ENCODE results near the gene SLC25A6. TPM values are rescaled to one million over a fixed set of nuclear protein-coding genes. Genes with fewer than 3 reads are reported as not detected.

The SLC25A6 gene
- total RNA-seq, 4 donors from 2014 or later = 60.0 to 69.9 (median 65.1) TPM

GRCh38 chrX:1397001-1397400 lies 5.1 kb upstream of the SLC25A6 start:
- H3K9me3 ChIP-seq = no peaks in the 10 kb centered on the region
- peaks cover 0 to 21% of the 10 kb centered on the region in 2 donors for H3K36me3 ChIP-seq
- no peaks in the 10 kb centered on the region for H3K27me3 ChIP-seq
- H3K27ac ChIP-seq = no peak overlapping the region
- H3K4me1 ChIP-seq = peaks cover 8 to 18% of the 10 kb centered on the region in 2 donors
- no peak overlapping the region for H3K4me3 ChIP-seq
- intact Hi-C loops (cut with DNase I; ENCODE audit: low total_unique reads) (loop anchor here (10.0 kb wide), 2 partner anchors 402 to 1208 kb away; no protein-coding TSS in a partner anchor), in situ Hi-C loops (cut with MboI; ENCODE audit: low sequenced_read_pairs in 4 of 4) (loop anchor here in 1 of 4 donors (10.0 kb wide), 1 partner anchor 58 kb away; the partner anchor contains the start of gene ASMTL)
- no peak for ATAC-seq
- DNase-seq = peak in 1 of 2 donors; percentile 8
- TF ChIP-seq POLR2A (IDR thresholded peaks at IDR 0.05) (no peak), CTCF (IDR thresholded peaks at IDR 0.05 in 4 of 5, conservative IDR thresholded peaks at IDR 0.05 in 1 of 5) (no peak)

DNA sequence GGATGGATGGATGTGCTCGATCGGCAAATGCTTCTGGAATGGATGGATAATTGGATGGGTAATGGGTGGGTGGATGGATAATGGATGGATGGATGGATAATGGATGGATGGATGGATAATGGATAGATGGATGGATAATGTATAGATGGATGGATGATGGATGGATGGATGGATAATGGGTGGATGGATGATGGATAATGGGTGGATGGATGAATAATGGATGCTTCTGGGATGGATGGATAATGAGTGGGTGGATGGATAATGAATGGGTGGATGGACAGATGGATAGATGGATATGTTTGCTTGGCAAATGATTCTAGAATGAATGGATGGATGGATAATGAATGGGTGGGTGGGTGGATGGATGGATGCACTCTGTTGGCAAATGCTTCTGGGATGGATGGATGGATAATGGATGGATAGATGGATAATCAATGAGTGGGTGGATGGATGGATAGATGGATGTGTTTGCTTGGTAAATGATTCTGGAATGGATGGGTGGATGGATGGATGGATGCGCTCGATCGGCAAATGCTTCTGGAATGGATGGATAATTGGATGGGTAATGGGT lies 3.8 kb upstream of the SLC25A6 start:
- no peaks in the 10 kb centered on the region for H3K9me3 ChIP-seq
- no peaks in the 10 kb centered on the region for H3K27me3 ChIP-seq
- H3K36me3 ChIP-seq = peaks cover 0 to 18% of the 10 kb centered on the region in 2 donors
- peaks cover 13 to 24% of the 10 kb centered on the region in 2 donors for H3K4me1 ChIP-seq
- no peak overlapping the region for H3K4me3 ChIP-seq
- no peak overlapping the region for H3K27ac ChIP-seq
- DNase-seq (no peak), ATAC-seq (no peak)
- in situ Hi-C loops (cut with MboI; ENCODE audit: low sequenced_read_pairs in 4 of 4) (loop anchor here in 1 of 4 donors (10.0 kb wide), 1 partner anchor 59 kb away; the partner anchor contains the start of gene ASMTL), intact Hi-C loops (cut with DNase I; ENCODE audit: low total_unique reads) (loop anchor here (10.0 kb wide), 2 partner anchors 401 to 1209 kb away; no protein-coding TSS in a partner anchor)
- no peak for TF ChIP-seq POLR2A (IDR thresholded peaks at IDR 0.05)
- no peak for TF ChIP-seq CTCF (IDR thresholded peaks at IDR 0.05 in 4 of 5, conservative IDR thresholded peaks at IDR 0.05 in 1 of 5)

DNA sequence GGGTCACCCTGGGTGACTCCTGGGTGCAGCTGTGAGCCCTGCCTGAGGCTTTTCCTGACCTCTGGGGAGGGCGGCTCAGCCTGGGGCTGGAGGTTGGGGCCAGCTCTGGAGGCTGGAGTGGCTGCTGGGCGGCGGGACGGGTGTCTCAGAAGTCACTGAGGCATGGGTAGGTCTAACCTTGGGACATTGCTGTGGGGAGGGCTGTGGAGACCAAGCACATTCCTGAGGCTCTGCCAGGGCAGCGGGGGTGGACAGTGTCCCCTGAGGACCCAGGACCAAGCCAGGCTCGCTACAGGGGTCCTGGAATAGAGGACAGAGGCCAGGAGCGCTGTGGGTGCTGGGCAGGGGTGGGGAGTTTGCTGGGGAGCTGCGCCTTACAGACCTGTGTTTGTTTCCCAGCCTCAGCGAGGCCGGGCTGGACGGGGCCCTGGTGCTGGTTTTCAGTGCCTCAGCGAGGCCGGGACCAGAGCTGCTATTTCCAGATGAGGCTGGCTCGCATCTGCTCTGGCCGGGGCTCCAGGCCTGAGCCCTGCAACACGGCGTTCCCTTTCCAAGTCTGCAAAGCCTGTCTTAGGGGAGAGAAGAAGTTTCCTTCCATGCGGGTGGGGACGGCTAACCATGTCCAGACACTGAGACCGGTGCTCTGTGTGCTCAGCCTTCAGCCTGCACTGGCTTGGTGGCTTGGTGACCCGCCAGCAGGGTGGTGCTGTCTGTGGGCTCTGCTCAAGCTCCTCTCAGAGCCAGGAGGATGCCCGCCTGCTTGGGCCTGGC lies 3.0 kb upstream of the SLC25A6 start:
- DNase-seq (peak in 1 of 2 donors; percentile 12), ATAC-seq (no peak)
- H3K4me3 ChIP-seq = peak overlapping the region in 1 of 4 donors; percentile 24
- peak overlapping the region; percentile 98 to 100 (median 98) for H3K27ac ChIP-seq
- intact Hi-C loops (cut with DNase I; ENCODE audit: low total_unique reads) (loop anchor here (5.0 to 10.0 kb wide), 3 partner anchors 400 to 1210 kb away; partner anchors contain the start of gene PPP2R3B), in situ Hi-C loops (cut with MboI; ENCODE audit: low sequenced_read_pairs in 4 of 4) (loop anchor here in 1 of 4 donors (10.0 kb wide), 1 partner anchor 60 kb away; the partner anchor contains the start of gene ASMTL)
- peaks cover 0 to 23% of the 10 kb centered on the region in 2 donors for H3K36me3 ChIP-seq
- peaks cover 21 to 32% of the 10 kb centered on the region in 2 donors for H3K4me1 ChIP-seq
- H3K9me3 ChIP-seq = no peaks in the 10 kb centered on the region
- TF ChIP-seq POLR2A (IDR thresholded peaks at IDR 0.05) = no peak
- TF ChIP-seq CTCF (IDR thresholded peaks at IDR 0.05 in 4 of 5, conservative IDR thresholded peaks at IDR 0.05 in 1 of 5) = no peak
- no peaks in the 10 kb centered on the region for H3K27me3 ChIP-seq

GRCh38 chrX:1393871-1394615 lies 2.1 kb upstream of the SLC25A6 start:
- peak overlapping the region; percentile 24 to 100 (median 98) for H3K4me3 ChIP-seq

More at GRCh38 chrX:1393871-1394615, 2.1 kb upstream of the SLC25A6 start:
- Histone ChIP-seq H3K36me3 (peaks cover 2 to 30% of the 10 kb centered on the region in 2 donors), H3K27ac (peak overlapping the region; percentile 98 to 100 (median 98)), H3K27me3 (no peaks in the 10 kb centered on the region), H3K4me1 (peaks cover 27 to 41% of the 10 kb centered on the region in 2 donors), H3K9me3 (no peaks in the 10 kb centered on the region)
- in situ Hi-C loops (cut with MboI; ENCODE audit: low sequenced_read_pairs in 4 of 4) (loop anchor here in 1 of 4 donors (10.0 kb wide), 1 partner anchor 61 kb away; the partner anchor contains the start of gene ASMTL), intact Hi-C loops (cut with DNase I; ENCODE audit: low total_unique reads) (loop anchor here (2.0 to 10.0 kb wide), 5 partner anchors 399 to 1297 kb away; partner anchors contain the start of genes CD99 and PPP2R3B)
- ATAC-seq (no peak), DNase-seq (peak in 1 of 2 donors; percentile 8)
- no peak for TF ChIP-seq POLR2A (IDR thresholded peaks at IDR 0.05)
